Activated CD4-positive, CD25-positive, alpha-beta regulatory T cell (primary cell): ENCODE results near the gene LHX5.
"Not testable (repeated sequence)": the region's sequence is repeated elsewhere in the genome, so short reads cannot be mapped to it uniquely, and the experiment has no call there.

ENCODE experiments used
- DNase-seq, 4 experiments: peaks; one replicate each; lab custom pipeline; 2025; lab: John Stamatoyannopoulos, UW

LHX5 gene

DNA sequence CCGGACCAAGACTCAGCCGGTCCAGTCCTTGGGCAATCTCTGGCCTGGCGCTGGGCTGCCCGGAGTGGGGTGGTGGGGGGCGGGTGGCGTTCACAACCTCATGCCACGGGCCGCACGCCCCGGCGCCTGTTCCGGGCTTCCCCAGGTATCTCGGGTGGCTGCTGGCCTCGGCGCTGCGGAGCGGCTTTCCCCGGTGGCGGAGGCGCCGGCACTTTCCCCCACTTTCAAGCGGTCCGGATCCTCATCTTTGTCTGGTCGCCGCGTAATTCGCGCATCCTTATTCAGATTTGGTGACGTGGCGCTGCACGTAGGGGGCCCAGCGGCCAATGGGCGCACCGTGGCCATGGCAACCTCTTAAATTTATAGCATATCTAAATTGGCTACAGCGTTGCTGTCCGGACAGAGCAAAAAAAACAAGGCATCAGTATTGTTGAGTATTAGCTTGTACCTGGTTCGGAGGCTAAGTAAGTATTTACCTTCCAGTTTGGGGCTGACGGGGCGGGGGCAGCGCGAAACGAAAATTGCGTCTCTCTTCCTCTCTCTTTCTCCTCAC is at the start of gene LHX5:
Gene LHX5, minus strand, starts transcription at position 253 of the 553 bp plus-strand sequence. CDS start 373 bp downstream, outside the sequence.
- no peak for DNase-seq

DNA sequence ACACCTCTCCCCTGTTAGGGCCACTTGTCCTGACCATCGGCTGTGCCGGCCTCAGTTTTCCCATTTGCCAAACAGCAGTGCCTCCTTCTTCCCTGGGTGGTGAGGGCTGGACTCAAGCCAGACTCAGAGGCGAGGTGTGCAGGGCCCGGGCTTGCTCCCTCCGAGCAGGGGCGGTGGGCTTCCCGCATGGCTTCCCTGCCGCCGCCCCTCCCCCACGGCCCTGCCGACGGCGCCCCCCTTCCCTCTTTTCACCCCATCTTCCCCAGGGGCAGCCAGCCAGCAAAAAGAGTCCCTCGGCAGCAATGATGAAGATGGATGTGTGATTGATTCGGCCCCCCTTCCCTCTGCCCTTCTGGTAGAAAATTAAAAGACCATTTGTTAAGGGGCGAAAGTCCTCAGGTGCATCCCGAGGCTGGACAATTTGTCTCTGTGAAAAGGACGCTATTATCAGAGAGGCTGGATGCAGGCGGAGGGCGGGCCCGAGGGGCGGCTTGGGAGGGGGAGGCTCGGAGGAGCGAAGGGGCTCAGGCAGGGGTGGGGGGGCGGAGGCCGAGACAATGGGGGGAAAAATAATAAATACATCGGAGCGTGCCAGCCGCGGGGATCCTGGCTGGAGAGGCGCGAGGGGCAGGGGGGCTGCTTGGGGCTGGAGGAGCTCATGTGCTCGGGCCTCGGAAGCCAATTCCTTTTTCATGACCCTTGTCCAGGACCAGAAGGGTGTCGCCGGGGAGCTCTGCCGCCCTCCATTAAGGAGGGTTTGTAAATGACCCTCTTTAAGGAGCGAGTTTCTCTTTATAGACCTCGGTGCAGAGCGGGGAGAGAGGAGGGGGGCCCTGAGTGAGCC is 48.0 kb upstream of the LHX5 start:
- DNase-seq = no peak

DNA sequence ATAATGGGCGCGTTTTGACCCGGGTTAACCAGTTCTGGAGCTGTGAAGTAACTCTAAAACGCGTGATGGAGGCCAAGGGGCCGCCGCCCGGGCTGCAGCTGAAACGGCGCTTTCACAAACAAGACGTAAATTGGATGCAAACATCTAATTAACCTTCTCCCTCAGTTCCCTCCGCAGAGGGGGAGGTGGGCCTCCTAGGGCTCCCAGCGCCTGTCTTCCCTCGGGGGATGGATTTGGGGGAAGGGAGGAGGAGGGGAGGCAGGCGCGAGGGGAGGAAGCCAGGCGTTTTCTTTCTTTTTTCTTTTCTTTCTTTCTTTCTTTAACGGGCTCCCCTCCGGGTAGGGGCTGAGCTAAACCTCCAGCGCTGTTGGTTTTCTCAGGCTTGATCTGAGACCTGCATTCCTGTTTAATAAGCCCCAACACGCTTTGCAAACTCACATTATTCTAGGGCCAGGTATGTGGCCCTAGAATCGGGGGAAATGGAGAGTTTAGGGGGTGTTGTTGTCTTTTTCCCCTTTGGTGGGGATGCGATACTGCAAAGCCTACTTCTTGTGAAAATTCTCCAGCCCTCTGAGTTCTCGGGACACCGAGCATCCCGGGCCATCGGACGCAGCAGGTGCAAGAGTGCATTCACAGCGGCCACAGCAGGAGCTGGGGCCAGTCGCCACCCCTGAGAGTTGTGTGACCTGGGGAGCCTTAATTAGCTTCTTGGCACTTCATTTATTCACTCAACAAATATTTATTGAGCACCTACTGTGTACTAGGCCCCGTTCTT is 43.6 kb upstream of the LHX5 start:
- DNase-seq = no peak

DNA sequence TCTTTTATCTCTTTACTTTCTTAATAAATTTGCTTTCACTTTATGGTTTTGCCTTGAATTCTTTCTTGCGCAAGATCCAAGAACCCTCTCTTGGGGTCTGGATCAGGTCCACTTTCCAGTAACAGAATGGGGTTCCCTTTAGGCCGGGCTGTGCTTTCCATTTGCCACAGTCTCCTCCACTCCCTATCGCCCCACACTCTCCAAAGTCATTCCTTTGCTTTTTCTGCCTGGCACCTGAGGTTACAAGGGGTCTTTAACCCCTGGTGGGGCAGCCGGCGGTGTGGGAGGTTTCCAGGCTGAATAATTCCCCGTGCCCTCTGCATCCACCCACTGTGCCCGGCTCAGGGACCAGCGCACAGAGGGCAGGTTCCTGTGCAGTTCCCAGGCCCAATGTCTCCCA is 42.9 kb upstream of the LHX5 start:
- no peak for DNase-seq

DNA sequence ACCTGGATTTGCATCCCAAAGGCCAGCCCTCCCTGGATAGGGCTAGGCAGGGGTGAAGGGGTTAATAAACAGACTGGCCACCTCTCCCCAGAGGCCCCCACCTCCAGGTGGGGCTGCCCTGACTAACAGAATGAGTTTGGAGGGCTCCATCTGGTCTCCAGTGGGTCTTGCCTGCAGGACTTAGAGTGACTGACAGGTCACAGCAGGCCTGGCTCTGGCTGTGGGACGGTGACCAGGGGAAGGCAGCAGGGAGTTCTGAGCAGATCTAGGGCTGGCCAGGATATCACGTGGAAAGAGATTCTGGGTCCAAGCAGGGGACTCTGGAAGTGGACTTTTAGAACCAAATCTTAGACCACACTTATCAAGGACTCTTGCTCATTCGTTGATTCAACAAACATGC is 40.9 kb upstream of the LHX5 start:
- no peak for DNase-seq

DNA sequence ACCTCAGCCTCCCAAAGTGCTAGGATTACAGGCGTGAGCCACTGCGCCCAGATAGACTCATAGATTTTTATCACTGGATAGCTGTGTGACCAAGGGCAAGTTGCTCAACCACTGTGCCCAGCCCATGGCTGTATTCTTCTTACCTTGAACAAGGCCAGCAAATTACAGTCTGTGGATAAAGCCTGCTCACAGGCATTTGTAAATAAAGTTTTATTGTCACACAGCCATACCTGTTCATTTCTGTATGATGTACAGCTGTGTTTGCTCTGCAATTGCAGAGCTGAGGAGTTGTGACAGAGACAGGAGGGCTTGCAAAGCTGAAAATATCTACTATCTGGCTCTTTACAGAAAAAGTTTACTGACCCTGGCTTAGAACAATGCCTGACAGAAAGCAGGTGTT is 35.2 kb upstream of the LHX5 start:
- DNase-seq = no peak

DNA sequence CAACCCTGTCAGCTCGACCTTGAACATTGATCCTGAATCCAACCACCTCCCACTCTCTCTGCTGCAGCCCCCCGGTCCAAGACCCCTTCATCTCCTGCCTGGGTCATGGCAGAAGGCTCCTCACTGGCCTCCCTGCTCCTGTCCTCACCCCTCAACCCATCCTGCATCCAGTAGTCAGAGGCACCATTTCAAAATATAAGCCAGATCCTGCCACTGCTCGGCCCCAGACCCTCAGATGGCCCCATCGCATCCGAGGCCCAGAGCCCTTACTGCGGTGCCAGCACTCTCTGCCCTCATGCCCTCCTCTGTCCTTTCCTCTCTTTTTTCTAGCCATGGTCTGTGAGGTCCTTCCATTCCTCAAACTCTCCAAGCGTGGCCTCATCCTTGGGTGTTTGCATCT is 34.3 kb upstream of the LHX5 start:
- no peak for DNase-seq

DNA sequence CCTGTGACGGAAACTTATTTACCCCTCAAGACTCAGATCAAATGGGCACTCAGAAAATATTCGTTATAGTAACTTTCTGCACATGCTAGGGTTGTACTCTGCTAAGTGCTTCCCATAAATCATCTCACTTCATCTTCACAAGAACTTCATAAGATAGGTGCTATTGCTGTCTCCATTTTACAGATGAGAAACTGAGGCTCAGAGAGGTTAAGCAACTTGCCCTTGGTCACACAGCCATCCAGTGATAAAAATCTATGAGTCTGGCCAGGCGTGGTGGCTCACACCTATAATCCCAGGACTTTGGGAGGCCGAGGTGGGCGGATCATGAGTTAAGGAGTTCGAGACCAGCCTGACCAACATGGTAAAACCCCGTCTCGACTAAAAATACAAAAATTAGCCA is 33.2 kb upstream of the LHX5 start:
- DNase-seq = no peak

DNA sequence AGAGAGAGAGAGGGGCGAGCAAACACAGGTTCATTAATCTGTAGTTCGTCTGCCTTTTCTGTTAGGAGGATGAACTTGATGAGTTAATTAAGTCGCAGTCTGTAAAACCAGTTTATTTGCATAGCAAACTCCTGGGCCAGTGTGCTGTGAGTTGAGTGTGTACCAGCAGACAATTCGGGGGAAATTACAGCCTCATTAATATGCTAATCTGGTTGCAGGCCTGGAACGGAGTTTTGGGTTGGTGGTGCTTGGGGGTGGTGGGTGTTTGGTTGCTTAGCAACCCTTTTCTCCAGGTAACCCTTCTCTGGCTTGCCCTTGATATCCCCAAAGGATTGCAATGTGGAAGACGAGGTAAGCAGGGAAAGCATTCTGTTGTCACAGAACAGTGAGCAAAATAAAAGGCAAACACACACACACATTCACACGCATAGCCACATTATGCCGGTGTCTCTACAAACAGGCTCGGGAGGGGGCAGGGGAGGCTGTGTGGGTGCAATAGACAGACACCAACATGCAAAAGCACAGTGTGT is 29.2 kb upstream of the LHX5 start:
- DNase-seq = no peak

DNA sequence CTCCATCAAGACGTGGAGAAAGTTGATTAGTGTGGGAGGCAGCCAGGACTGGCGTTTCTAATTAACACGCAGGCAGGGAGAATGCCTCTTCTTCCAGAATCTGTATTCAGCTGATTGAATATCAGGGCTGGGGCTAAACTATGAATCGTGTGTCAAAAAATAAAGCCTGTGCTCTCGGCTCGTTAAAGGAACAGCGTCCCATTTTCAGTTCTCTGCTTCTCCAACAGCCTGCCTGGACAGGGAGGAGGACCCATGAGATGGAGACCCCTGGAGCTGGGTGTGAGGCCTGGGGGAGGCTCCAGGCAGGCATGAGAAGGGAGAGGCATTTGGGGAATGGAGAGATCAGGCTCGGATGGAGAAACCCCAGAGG is 28.6 kb upstream of the LHX5 start:
- DNase-seq = no peak

DNA sequence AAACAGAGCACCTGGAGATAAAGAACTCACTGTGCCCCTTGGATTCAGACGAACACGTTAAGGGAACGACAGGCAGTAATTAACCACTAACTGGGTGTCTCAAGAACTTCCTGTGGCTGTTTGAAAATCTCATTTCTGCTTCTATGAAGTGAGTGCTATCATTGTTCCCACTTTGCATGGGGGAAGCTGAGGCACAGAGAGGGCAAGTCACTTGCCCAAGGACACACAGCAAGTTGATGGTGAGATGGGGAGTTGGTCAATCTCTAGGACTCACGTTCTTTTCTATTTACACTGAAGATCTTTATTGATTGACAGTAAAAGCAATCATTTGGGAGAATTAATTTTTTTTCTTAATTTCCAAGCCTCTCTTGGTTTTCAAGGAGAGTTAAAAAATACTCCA is 26.8 kb upstream of the LHX5 start:
- DNase-seq = no peak

DNA sequence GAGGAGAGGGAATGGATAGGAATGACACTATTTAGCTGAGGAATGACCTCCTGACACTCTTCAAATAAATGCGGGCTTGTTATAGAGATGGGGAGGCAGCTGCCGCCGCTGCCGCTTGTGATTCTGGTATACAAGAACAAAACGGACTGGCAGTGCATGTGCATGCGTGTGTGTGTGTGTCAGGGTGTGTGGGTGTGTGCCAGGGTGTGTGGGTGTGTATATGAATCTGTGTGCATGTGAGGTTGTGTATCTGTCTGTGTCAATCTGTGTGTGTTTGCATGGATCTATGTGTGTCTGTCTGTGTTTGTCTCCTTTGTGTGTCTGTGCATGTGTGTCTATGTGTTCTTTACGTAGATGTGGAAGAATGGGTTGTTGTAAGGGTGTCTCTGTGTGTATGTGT is 26.0 kb upstream of the LHX5 start:
- DNase-seq = no peak

DNA sequence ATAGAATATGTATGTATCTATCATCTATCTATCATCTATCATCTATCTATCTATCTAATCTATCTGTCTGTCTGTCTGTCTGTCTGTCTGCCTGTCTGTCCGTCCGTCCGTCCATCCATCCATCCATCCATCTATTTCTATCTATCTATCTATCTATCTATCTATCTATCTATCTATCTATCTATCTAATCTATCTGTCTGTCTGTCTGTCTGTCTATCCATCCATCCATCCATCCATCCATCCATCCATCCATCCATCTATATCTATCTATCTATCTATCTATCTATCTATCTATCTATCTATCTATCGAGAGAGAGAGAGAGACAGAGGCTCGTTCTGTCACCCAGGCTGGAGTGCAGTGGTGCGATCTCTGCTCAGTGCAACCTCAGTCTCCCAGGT is 24.3 kb upstream of the LHX5 start:
- DNase-seq = not testable (repeated sequence)

DNA sequence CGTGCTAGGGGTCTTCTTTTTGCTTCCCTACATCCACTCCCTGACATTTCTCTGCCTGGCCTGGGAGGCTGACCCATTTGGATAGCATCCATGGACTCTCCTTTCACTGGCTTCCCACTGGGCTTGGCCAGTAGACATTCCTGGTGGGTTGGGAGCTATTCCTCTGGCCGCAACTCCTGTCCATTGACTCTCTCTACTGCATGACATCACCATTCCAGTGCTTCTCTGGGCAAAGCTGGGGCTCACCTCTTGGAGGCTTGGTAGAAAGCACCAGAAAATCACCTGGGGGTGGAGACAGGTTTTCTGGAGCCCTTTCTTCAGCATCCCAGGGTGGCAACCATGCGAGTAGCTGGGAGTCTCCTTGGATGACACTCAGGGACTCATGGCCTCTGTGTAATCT is 16.7 kb upstream of the LHX5 start:
- no peak for DNase-seq

DNA sequence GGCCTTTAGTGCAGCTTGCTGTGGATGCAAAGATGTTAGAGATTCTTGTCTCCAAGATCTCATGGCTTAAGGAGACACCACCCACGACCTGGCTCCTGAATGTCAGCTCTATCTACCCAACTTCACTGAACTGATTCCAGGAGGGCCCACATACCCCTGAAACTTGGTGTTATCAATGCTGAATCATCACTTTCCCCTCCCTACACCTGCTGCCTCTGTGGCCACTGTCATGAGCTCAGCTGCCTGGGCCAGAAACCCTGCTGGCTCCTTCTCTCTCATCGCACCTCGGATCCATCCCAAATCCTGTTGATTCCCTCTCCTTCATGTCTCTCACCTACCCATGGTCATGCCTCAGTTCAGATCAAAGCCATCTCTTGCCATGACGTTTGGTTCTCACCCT is 15.1 kb upstream of the LHX5 start:
- no peak for DNase-seq

DNA sequence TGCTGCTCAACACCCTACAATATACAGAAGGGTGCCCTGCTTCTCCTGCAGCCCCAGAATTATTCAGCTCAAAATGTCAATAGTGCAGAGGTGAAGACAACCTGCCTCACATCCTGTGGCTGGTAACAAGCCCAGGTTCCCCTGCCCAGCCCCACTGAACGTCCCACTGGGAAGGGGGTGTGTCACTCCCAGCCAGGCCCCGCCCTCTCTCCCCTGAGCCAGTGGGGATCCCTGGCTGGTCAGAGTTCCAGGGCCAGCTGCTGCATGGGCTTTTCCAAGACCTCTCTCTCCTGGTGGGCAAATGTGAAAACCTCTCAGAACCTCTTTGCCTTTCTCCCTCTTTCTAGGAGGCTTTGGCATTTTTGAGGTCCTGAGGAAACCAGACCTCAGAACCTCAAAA is 13.7 kb upstream of the LHX5 start:
- DNase-seq = no peak

DNA sequence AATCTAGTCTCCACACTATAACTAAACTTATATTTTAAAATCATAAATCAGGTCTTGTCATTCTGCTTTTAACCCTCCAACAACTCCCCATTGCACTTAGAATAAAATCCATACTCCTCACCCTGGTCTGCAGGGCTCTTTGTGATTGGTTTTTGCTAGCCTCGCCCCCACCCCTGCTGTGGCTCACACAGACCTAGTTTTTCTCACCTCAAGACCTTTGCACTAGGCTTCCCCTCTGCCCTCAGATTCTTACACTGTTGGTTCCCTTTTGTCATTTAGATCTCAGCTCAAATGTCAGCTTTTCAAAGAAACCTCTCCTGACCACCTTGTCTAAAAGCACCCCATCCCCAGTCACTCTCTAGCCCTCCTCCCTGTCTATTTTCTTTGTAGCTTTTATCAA is 10.7 kb upstream of the LHX5 start:
- DNase-seq = no peak

DNA sequence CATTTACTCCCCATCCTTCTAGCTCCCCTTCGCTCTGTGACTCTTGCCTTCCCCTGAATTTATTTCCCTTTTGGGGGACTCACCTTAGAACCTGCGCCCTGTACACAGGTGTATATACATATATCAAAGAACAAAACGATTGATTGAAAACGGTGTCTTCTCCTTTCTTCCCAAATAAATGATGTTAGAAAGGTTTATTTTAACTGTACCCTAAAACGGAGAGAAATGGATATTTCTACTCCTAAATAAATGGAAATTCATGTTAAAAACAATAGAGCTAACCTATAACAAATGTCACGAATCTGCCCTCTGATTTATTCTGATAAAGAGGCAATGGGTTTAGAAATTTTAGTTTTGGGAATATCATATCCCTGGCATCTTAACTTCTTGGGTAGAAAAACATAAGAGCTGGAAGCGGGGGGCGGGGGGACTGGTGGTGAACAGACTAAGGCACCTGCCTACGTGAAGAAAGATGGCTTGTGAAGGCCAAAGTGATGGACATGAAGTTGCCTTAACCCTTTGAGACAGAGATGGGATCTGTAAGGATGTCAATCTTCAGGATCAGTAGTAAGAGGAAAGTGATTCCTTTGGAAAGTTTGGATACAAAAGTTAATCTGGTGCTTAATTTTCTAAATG is 8.8 kb upstream of the LHX5 start:
- no peak for DNase-seq

DNA sequence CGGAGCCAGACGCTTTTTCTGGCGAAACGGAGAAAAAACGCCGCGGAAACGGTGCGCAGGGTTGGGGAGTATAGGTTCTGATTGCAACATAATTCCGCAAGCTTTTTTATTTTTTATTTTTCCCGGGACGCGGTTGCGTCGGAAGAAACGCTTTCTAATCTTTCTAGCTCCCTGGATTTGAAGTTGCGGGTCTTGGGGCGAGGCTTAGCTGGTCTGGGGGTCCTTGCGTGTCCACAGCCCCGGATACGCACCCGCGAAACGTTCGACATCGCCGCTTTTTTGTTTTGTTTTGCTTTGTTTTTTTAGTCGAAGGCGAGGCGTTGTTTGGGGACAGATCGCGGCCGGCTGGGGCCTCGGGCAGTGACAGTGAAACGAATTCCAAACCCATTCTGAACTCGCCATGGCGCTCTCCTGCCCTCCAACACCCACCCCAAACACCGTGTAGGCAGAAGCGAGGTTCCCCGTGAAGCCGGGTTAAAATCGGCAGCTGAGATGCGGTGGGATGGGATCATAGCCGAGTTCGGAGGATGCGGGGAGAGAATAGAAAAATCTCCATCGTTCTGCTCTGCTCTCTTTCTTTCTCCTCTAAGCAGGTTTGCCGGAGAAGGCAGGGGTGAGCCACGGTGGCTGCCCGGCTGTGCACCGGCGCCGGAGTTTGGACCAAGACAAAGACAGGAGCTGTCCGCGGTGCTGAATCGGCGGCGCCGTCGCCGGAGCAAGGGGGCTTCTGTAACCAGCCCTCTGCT is 8.1 kb upstream of the LHX5 start:
- DNase-seq = no peak

DNA sequence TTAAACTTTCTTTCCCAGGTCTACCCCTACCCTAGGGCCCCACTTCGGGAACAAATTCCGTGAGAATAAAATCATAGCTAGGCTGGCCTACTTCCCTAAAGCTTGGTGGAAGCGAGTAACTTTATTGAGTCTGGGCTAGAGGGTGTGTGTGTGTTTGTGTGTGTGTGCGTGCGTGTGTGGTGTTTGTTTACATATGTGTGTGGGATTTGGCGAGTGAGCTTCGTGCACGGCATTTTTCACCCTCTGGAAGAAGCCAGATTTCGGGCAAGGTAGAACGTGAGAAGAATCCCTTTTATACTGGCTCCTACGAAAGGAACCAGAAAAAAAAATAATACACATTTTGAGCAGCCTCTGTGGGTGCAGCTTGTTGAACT is 7.5 kb upstream of the LHX5 start:
- no peak for DNase-seq

DNA sequence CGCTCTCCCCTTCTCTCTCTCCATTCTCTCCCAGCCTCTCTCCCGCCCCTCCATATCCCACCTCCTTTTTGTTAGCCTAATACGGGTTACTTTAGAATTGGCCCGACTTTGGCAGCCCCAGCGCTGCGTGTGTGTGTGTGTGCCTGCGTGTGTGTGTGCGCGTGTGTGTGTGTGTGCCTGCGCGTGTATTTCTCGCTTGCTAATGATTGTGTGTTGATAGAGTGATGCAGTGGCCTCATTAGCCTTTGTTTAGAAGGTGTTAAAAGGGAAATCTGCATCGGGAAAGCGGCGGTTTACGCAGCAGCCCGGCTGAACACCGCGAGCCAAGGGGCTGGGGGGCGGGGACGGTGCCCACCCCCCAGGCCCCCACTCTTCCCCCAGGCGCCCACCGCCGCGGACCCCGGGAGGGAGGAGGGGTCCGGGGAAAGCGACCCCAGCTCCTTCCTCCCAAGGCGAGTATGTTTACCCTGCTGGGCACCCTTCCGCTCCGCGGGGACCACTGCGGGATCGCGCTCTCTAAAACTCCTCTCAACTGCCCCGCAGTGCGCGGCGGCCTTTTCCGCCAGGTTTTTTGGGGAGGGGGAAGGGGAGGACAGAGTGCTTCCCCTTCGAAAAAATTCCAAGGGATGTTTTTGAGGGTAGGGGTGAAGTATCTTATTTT is 6.8 kb upstream of the LHX5 start:
- no peak for DNase-seq
